Nephron progenitor cell (in vitro differentiated cells): ENCODE data around the gene PAX2.

Experiments used
- DNase-seq: peaks from one replicate; pipeline ENCODE4 v3.0.0; 2021
- H3K27ac Mint-ChIP-seq: 2 replicates; pipeline ENCODE4 v1.8.0; 2021; ENCODE audit warnings: mild to moderate bottlenecking, moderate library complexity, mixed read lengths
- H3K27me3 Mint-ChIP-seq: 2 replicates; pipeline ENCODE4 v1.8.0; 2021; ENCODE audit warnings: mild to moderate bottlenecking, low read depth, mixed read lengths; ENCODE audit not compliant: poor library complexity
- H3K36me3 Mint-ChIP-seq: 2 replicates; pipeline ENCODE4 v1.8.0; 2021; ENCODE audit warnings: low read depth, mixed read lengths
- H3K4me1 Mint-ChIP-seq: 2 replicates; pipeline ENCODE4 v1.8.0; 2021; ENCODE audit warnings: mixed read lengths
- H3K4me3 Mint-ChIP-seq: 2 replicates; pipeline ENCODE4 v1.8.0; 2021; ENCODE audit warnings: mild to moderate bottlenecking, moderate library complexity, mixed read lengths
- H3K9me3 Mint-ChIP-seq: 2 replicates; pipeline ENCODE4 v1.8.0; 2021; ENCODE audit warnings: mild to moderate bottlenecking, moderate library complexity, mixed read lengths
- CTCF ChIP-seq: fragments of 200-600 bp; sonication (generic); IDR thresholded peaks from 2 replicates; pipeline ENCODE4 v1.5.0; 2021; ENCODE audit warnings: antibody characterized with exemption

The PAX2 gene

GRCh38 chr10:100707261-100707848 lies 38.0 kb upstream of the PAX2 start:
- Mint-ChIP-seq H3K9me3 (peaks cover 4% of the 10 kb centered on the region), H3K4me3 (no peak overlapping the region), H3K27me3 (peaks cover 19% of the 10 kb centered on the region)

GRCh38 chr10:100709146-100710082 lies 36.0 kb upstream of the PAX2 start:
- DNase-seq: peak; percentile 41
- Mint-ChIP-seq H3K4me3 (peak overlapping the region; percentile 75), H3K36me3 (no peaks in the 10 kb centered on the region), H3K27me3 (peaks cover 40% of the 10 kb centered on the region), H3K4me1 (peaks cover 70% of the 10 kb centered on the region), H3K27ac (peak overlapping the region; percentile 83), H3K9me3 (peaks cover under 1% of the 10 kb centered on the region)
- TF ChIP-seq CTCF: no peak

More at GRCh38 chr10:100707261-100707848, 38.0 kb upstream of the PAX2 start:
- no peak for TF ChIP-seq CTCF
- no peak for DNase-seq
- peaks cover 56% of the 10 kb centered on the region for H3K4me1 Mint-ChIP-seq
- no peaks in the 10 kb centered on the region for H3K36me3 Mint-ChIP-seq
- peak overlapping the region; percentile 16 for H3K27ac Mint-ChIP-seq

GRCh38 chr10:100710151-100710871 lies 35.1 kb upstream of the PAX2 start:
- H3K36me3 Mint-ChIP-seq: no peaks in the 10 kb centered on the region
- peak; percentile 87 for DNase-seq
- peaks cover 76% of the 10 kb centered on the region for H3K4me1 Mint-ChIP-seq
- no peak for TF ChIP-seq CTCF
- H3K9me3 Mint-ChIP-seq: no peaks in the 10 kb centered on the region
- peak overlapping the region; percentile 75 for H3K4me3 Mint-ChIP-seq
- peaks cover 49% of the 10 kb centered on the region for H3K27me3 Mint-ChIP-seq
- peak overlapping the region; percentile 44 for H3K27ac Mint-ChIP-seq

- peak overlapping the region; percentile 77 for H3K4me3 Mint-ChIP-seq
Observed at GRCh38 chr10:100713049-100713858, 32.1 kb upstream of the PAX2 start.

More at GRCh38 chr10:100713049-100713858, 32.1 kb upstream of the PAX2 start:
- Mint-ChIP-seq H3K9me3 (no peaks in the 10 kb centered on the region), H3K27ac (peak overlapping the region; percentile 43), H3K27me3 (peaks cover 60% of the 10 kb centered on the region), H3K4me1 (peaks cover 63% of the 10 kb centered on the region), H3K36me3 (no peaks in the 10 kb centered on the region)
- TF ChIP-seq CTCF: no peak
- no peak for DNase-seq
